Fibroblast of mammary gland (primary cell): ENCODE measurements around the gene CXorf66.
A peak's percentile ranks its signal among the peaks of the same experiment; 100 is the strongest.

Source experiments
- DNase-seq: peaks from one replicate; pipeline ENCODE4 v3.0.0-alpha.2; 2010; ENCODE audit warnings: low read depth
- H3K4me3 ChIP-seq: 2 replicates; pipeline ENCODE4 v1.5.1; 2011; ENCODE audit warnings: low read depth, mild to moderate bottlenecking, low read length, moderate library complexity; ENCODE audit not compliant: control insufficient read depth
- TF ChIP-seq, protein P1 (sequence below): conservative IDR thresholded peaks from 2 replicates; pipeline ENCODE4 v1.5.1; 2011; ENCODE audit warnings: low read depth, low read length, inconsistent platforms; ENCODE audit not compliant: control insufficient read depth, insufficient read depth

CXorf66 gene

DNA sequence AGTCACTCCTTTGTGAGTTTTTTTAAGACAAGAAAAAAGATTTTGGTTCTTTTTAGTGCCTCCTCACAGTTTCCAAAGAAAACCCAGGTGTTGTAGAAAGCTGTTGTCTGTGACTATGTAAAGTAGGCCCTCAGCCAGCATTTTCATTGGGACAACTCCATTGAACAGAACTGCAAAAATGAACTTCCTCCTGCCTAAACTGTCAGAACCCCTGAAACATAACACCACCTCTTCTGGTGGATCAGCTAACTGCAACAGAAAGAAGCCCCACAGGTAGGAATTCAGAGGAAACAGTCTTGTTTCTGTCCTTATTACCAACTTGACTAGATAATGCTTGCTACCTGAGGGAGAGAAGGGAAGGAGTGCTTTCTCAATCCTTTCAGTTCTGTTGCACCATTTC is 29.1 kb downstream of the CXorf66 start:
- H3K4me3 ChIP-seq, result no peak overlapping the region
- TF ChIP-seq, protein P1, sequence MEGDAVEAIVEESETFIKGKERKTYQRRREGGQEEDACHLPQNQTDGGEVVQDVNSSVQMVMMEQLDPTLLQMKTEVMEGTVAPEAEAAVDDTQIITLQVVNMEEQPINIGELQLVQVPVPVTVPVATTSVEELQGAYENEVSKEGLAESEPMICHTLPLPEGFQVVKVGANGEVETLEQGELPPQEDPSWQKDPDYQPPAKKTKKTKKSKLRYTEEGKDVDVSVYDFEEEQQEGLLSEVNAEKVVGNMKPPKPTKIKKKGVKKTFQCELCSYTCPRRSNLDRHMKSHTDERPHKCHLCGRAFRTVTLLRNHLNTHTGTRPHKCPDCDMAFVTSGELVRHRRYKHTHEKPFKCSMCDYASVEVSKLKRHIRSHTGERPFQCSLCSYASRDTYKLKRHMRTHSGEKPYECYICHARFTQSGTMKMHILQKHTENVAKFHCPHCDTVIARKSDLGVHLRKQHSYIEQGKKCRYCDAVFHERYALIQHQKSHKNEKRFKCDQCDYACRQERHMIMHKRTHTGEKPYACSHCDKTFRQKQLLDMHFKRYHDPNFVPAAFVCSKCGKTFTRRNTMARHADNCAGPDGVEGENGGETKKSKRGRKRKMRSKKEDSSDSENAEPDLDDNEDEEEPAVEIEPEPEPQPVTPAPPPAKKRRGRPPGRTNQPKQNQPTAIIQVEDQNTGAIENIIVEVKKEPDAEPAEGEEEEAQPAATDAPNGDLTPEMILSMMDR, result no peak
- no peak for DNase-seq

DNA sequence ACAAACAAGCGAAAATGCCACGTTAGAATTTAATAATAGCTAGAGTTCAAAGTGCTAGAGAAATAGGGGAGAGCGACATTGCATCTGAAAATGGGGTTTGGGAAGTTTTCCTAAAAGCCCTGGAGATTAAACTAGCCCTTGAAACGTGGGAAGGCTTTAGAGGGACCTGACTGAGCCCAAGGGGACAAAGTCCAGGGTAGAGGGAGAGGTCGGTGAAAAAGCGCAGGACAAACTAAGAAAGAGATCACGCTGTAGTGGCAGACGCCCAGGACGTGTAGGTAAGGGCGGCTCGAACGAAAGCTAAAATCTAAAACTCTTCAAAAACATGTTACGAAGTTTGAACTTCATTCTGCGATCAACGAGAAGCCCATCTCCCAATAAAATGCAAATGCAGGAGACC is 31.4 kb downstream of the CXorf66 start:
- H3K4me3 ChIP-seq, result peak overlapping the region; percentile 58
- TF ChIP-seq, protein P1, result no peak
- DNase-seq, result no peak

DNA sequence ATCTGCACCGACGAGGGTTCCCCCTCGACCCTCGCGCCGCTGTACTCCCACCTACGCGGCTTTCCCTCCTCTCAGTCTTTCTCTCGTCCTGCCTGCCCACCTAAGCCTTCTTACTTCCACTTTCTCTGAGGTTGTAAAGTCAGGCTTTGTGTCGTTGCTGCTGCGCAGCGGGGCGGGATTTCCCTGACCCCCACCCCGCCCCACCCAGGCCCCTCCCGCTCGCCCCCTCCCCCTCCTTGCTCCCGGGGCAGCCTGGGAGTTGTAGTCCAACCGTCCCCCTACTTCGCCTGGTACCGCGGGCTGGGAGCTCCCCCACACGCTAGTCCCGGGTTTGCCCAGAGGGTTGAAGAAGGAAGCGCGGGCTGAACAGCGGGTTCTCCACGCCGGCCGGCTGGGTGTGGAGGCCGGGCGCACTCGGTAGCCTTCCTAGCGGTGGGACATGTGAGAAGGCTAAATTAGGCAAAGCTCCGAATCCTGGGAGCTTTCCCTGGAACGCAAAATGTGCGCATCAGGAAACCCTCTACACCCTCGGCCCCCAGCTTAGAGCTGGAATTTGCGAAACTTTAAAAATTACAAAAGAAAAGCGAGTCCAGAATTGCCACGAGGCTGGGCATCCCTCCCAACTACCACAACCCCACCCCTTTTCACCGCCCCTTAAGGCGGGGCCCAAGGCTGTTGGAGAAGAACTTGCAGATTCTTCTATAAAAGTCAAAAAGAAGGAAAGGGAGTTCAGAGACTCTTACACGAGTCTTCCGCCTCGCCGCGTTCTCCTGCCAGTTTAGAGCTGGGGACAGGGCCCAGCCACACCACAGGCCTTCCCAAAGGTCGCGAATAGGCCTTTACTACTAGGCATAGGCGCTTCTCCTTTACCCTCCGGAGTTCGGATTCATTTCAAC is 32.2 kb downstream of the CXorf66 start, which contains the start of gene ATP11C:
Gene ATP11C, minus strand, starts transcription at position 153 of the 896 bp plus-strand sequence. CDS start 1,011 bp downstream, outside the sequence.
- TF ChIP-seq, protein P1, result no peak
- DNase-seq, result peak; percentile 78
- peak within 1 kb of the TSS; percentile 65 for H3K4me3 ChIP-seq

DNA sequence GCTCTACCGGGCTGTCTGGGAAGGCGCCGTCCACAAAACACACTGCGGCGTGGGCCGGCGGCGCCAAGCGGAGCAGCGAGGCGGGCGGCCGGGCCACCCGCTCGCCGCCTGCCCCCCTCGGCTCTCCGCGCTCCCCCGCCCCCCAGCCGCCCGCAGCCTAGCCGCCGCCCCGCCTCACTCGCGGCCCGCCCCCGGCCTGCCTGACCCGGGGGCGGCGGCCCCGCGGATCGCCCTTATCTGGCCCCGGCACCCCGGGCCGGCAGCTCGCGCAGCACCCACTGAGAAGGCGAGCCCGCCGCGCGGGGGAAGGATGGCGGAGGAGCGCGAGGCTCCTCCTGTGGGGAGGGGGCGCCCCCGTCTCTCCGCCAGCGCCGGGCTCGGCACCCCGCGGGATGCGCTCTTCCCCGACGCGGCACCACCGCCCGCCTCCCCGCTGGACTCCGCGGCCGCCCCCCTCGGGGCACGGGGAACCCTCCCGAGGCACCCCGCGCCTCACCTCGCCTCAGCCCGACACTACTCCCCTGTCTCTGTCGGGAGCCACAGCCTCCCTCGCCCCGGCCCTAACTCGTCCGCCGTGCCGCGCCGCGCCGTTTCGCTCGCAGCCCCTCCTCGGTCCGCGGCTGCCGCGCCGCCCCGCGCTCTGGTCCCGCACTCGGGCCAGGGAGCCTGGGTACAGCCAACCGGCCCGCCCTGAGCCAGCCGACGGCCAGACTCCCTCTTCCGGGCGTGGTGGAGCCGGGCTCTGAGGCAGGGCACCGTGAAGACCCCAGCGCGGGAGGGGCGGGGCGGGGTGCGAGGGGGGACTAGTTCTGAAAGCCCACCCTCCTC is 33.0 kb downstream of the CXorf66 start:
- TF ChIP-seq, protein P1, result no peak
- no peak for DNase-seq
- peak overlapping the region; percentile 65 for H3K4me3 ChIP-seq

DNA sequence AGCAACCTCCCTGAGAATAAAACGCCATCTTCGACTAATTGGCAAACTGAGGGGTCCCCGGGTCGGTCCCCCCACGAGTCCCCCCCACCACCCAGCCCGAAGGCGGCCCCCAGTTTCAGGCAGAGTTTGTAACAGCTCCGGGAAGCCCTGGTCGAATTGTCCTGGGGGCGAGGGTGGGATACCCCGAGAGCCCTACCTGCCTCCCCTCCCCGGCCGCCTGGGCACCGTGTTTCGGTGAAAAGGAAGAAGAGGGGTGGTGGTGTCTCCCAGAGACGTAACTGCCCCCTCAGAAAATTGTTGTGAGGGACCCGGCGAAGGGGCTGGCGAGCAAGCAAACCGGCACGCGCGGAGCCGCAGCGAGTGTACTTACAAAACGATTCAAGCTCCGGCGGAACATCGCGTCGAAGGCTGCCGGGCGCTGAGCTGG is 33.7 kb downstream of the CXorf66 start:
- TF ChIP-seq, protein P1, result no peak
- DNase-seq, result no peak
- peak overlapping the region; percentile 65 for H3K4me3 ChIP-seq

DNA sequence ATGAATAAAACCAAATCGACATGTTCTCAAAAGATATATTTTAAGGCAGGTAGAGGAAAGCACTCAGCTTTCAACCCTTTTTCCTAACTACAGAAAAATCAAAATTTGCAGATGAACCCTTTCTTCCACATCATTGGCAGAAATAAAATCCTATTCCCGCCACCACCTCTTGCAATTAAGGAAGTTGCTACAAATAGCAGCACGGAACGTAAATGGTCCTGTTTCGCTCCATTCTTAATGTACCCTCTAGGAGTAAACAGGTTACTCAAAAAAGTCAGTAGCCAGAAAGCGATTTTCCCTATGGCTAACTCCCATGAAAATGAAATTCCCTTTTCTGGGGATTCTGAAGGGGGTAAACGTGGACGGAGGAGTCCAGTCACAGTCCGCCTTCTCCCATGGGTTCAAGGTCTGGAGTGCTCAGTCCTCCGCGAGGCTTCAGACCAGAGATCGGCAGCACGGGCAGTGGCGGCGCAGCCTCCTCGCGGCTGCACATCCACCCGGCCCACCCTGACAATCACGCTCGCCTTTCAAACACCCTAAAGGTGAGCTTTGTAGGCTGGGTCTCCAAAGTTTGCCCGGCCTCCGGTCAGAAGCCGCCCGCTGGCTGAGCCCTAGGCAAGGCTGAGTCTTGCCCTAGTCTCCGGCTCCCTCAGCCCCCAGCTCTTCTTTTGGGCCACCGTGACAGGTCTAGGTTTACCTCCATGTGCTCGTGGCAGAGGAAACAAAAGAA is 34.2 kb downstream of the CXorf66 start:
- TF ChIP-seq, protein P1, result no peak
- no peak for DNase-seq

More for the DNA sequence above, 34.2 kb downstream of the CXorf66 start:
- peak overlapping the region; percentile 65 for H3K4me3 ChIP-seq
